Activated T-helper 1 cell treated with anti-CD3 and anti-CD28 coated beads, Interleukin-12 subunit alpha, Interleukin-12 subunit beta, Interleukin-2, Interleukin-4 antibody, amounts not matched to agents 30 ng/mL and 10 ng/mL and 1 ng/mL, durations not matched to agents 14 hours and 24 hours and 36 hours (primary cell): ENCODE data around the gene PRTFDC1. TPM values are rescaled to one million over a fixed set of nuclear protein-coding genes. Genes with fewer than 3 reads are reported as not detected.
"Not testable (repeated sequence)": the region's sequence is repeated elsewhere in the genome, so short reads cannot be mapped to it uniquely, and the experiment has no call there.

Source experiments
- DNase-seq: peaks from one replicate; pipeline ENCODE4 v3.0.0; 2021; ENCODE audit warnings: low spot score
- H3K27ac Mint-ChIP-seq: one replicate; pipeline ENCODE4 v1.8.0; 2021; ENCODE audit warnings: mild to moderate bottlenecking, mixed read lengths
- H3K27me3 Mint-ChIP-seq: one replicate; pipeline ENCODE4 v1.8.0; 2022; ENCODE audit warnings: mild to moderate bottlenecking, moderate library complexity, mixed read lengths; ENCODE audit not compliant: insufficient read depth
- H3K36me3 Mint-ChIP-seq: one replicate; pipeline ENCODE4 v1.8.0; 2021; ENCODE audit warnings: low read depth, mixed read lengths
- H3K4me1 Mint-ChIP-seq: one replicate; pipeline ENCODE4 v1.8.0; 2021; ENCODE audit warnings: low read depth, mixed read lengths
- H3K4me3 Mint-ChIP-seq: one replicate; pipeline ENCODE4 v1.8.0; 2021; ENCODE audit warnings: mild to moderate bottlenecking, moderate library complexity, mixed read lengths
- H3K9me3 Mint-ChIP-seq: one replicate; pipeline ENCODE4 v1.8.0; 2021; ENCODE audit warnings: mixed read lengths
- intact Hi-C: fragments of 100-400 bp; cut with micrococcal nuclease; formaldehyde crosslinking; loops from one replicate; pipeline ENCODE4 v1.15.1; 2024
- total RNA-seq: library from RNA; stranded (reverse); gene quantifications from 2 replicates; pipeline ENCODE4 v1.2.3, GENCODE V29; 2022

PRTFDC1 gene
- total RNA-seq, 1 donor from 2014 or later: 0.57 TPM

DNA sequence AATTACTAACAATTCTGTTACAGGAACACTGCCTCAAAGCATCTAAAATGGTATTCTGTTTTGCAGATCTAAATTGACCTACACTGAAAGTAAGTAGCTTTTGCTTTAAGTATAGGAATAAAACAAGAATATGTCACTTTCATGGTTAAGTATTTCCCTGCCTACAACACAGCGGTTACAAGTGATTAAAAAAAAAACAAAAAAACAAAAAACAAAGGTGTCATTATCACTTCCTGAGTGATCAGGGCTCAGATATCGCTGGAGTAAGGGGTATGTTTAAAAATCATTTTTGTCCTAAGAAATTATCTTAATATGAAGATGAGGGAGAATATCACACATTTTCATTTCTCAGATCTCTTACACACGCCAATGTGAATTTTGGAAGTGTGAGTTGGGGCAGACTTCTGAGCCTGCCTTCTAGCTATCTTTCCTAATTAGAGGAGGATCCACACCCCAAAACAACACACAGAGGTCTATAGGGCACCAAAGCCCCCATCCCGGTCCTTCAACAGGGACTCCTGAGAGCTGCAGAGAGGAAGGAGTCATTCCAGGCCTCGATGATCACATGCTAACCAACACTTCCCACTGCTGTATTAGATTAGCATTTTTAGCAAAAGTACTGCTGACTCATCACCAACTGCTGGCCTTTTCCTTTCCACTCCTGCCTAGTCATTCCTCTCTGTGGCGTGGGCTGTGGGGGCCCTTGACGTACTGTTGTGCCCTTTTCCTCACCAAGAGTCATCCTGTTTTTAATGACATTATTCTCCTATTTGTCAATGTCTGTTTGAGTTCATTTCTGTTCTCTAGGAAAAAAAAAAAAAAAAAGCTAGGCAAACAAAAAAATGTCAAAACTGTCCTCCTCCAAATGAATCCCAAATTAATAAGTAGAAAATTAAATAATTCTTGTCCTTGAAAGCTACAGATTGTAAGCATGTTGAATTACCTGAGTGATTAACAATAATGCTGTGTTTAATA, 31.2 kb downstream of the PRTFDC1 start:
- peak; percentile 33 for DNase-seq
- Mint-ChIP-seq H3K27ac (peak overlapping the region; percentile 92), H3K4me3 (peak overlapping the region; percentile 53), H3K4me1 (peaks cover 30% of the 10 kb centered on the region), H3K36me3 (no peaks in the 10 kb centered on the region), H3K9me3 (peaks cover 26% of the 10 kb centered on the region), H3K27me3 (no peaks in the 10 kb centered on the region)
- intact Hi-C loops: loop anchor here (1.0 to 5.0 kb wide), 11 partner anchors 20 to 454 kb away; partner anchors contain the start of genes ENKUR and THNSL1

DNA sequence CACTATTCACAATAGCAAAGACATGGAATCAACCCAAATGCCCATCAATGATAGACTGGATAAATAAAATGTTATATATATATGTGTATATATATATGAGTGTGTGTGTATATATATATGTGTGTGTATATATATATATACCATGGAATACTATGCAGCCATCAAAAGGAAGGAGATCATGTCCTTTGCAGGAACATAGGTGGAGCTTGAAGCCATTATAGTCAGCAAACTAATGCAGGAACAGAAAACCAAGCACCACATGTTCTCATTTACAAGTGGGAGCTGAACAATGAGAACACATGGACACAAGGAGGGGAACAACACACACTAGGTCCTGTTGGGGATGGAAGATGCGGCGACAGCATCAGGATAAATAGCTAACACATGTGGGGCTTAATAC, 32.2 kb downstream of the PRTFDC1 start:
- not testable (repeated sequence) for H3K4me3 Mint-ChIP-seq, H3K27me3 Mint-ChIP-seq, DNase-seq, H3K36me3 Mint-ChIP-seq
- peaks cover 30% of the 10 kb centered on the region for H3K4me1 Mint-ChIP-seq
- intact Hi-C loops: loop anchor here (1.0 to 5.0 kb wide), 5 partner anchors 27 to 453 kb away; no protein-coding TSS in a partner anchor
- H3K9me3 Mint-ChIP-seq: peaks cover 19% of the 10 kb centered on the region
- H3K27ac Mint-ChIP-seq: peak overlapping the region; percentile 41

DNA sequence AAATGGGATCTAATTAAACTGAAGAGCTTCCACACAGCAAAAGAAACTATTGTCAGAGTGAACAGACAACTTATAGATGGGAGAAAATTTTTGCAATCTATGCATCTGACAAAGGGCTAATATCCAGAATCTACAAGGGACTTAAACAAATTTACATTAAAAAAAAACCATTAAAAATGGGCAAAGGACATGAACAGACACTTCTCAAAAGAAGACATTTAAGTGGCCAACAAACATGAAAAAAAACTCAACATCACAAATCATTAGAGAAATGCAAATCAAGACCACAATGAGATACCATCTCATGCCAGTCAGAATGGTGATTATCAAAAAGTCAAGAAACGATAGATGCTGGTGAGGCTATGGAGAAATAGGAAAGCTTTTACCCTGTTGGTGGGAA, 32.8 kb downstream of the PRTFDC1 start:
- not testable (repeated sequence) for H3K27me3 Mint-ChIP-seq, H3K36me3 Mint-ChIP-seq, DNase-seq, H3K4me3 Mint-ChIP-seq
- Mint-ChIP-seq H3K9me3 (peaks cover 15% of the 10 kb centered on the region), H3K4me1 (peaks cover 30% of the 10 kb centered on the region), H3K27ac (peak overlapping the region; percentile 7)
- intact Hi-C loops: loop anchor here (1.0 to 5.0 kb wide), 5 partner anchors 27 to 452 kb away; no protein-coding TSS in a partner anchor

DNA sequence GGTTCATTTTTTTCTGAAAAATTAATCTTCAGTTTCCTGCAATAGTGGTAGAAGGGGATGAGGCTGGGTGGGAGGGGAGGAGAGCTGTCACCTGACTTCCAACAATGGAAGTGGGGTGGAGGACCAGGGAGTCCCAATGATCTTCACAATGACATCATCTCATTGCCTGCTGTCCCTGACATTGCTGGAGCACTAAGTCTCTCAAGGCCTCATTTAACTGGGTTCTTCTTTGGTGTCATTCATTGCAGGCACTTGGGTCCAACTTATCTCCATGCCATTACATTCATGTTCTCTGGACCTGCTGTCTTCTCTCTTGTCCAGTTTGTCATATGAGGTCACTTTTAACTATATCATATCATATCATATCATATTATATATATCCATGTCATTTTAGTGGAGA, 34.4 kb downstream of the PRTFDC1 start:
- H3K9me3 Mint-ChIP-seq: peaks cover 5% of the 10 kb centered on the region
- no peaks in the 10 kb centered on the region for H3K36me3 Mint-ChIP-seq
- no peak for DNase-seq
- peaks cover 21% of the 10 kb centered on the region for H3K4me1 Mint-ChIP-seq
- H3K27me3 Mint-ChIP-seq: no peaks in the 10 kb centered on the region
- no peak overlapping the region for H3K27ac Mint-ChIP-seq
- intact Hi-C loops: no loop called here
- H3K4me3 Mint-ChIP-seq: no peak overlapping the region

DNA sequence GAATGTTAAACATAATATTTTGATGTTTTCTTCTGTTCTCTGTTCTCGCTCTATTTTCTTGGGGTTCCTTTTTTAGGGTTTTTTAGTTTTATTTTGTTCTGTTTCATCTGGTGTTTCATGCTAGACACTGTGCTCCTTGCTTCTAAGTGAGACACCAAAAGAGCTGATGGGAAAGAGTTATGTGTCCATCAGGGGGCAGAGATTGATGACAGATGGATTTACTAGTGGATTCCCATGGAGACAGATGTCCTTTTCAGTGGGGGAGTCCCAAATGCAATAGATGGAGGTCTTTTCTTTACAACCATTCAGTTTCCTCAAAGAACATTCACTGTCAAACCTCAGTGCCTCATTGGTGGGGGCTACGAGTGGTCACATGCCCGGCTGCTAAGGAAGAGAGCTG, 34.9 kb downstream of the PRTFDC1 start:
- Mint-ChIP-seq H3K27me3 (no peaks in the 10 kb centered on the region), H3K4me1 (peaks cover 23% of the 10 kb centered on the region), H3K27ac (no peak overlapping the region), H3K36me3 (no peaks in the 10 kb centered on the region), H3K4me3 (no peak overlapping the region), H3K9me3 (peaks cover 5% of the 10 kb centered on the region)
- intact Hi-C loops: no loop called here
- no peak for DNase-seq

DNA sequence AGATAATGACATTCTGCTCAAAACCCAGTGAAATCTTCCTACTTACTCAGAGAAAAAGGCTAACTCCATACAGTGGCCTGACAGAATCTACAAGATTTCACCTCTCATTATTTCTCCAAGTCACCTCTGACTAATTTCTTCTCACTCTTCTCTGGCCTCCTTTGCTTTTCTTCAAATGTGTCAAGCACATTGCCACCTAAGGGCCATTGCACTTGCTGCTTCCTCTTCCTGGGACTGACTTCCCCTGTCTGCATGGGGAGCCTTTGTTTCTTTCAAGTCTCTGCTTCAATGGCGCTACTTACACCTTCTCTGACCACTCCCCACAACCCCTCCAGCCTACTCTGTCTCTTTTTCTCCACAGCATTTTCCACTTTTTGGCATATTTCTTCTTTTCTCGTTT, 36.0 kb downstream of the PRTFDC1 start:
- no peaks in the 10 kb centered on the region for H3K27me3 Mint-ChIP-seq
- DNase-seq: no peak
- H3K9me3 Mint-ChIP-seq: peaks cover 5% of the 10 kb centered on the region
- H3K36me3 Mint-ChIP-seq: no peaks in the 10 kb centered on the region
- no peak overlapping the region for H3K4me3 Mint-ChIP-seq
- intact Hi-C loops: no loop called here
- H3K4me1 Mint-ChIP-seq: peaks cover 17% of the 10 kb centered on the region
- H3K27ac Mint-ChIP-seq: no peak overlapping the region

DNA sequence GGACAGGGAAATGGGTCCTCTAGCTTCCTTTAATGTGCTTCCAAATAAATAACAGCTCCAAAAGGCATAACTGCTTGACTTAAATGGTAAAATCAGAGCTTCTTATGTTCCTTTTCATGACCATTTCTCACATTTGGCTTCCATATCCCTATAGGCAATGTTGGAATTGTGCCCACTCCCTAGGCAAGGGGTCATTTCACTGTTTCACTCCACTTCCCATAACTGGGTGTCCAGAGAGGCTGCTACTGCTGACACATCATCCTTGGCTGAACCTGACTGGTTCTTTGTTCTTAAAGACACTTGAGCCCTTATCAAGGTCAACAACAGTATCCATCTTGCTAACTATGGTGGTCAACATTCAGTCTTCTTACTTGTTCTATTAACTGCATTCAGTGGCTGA, 37.1 kb downstream of the PRTFDC1 start:
- no peak overlapping the region for H3K4me3 Mint-ChIP-seq
- DNase-seq: no peak
- H3K36me3 Mint-ChIP-seq: no peaks in the 10 kb centered on the region
- H3K27me3 Mint-ChIP-seq: no peaks in the 10 kb centered on the region
- peaks cover 10% of the 10 kb centered on the region for H3K4me1 Mint-ChIP-seq
- peaks cover 5% of the 10 kb centered on the region for H3K9me3 Mint-ChIP-seq
- intact Hi-C loops: no loop called here
- no peak overlapping the region for H3K27ac Mint-ChIP-seq

DNA sequence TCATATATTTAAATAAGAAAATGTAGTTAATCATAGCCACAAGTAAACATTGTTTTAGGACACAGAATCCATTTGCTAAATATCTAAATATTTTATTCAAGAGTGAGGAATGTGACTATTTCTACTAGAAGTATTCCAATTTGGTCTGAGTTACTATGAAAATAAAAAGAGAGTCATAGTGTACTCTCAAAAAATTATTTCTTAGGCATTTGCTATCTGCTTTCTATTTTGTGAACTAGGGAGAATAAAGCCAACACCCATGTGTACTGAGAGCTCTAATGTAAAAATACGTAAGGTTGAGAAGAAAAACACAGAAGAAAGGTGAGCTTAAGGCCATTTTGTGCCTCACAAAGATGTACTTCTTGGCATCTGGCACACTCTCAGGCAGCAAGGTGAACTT, 38.3 kb downstream of the PRTFDC1 start:
- intact Hi-C loops: no loop called here
- DNase-seq: no peak
- H3K27me3 Mint-ChIP-seq: no peaks in the 10 kb centered on the region
- peaks cover 10% of the 10 kb centered on the region for H3K4me1 Mint-ChIP-seq
- no peaks in the 10 kb centered on the region for H3K36me3 Mint-ChIP-seq
- H3K9me3 Mint-ChIP-seq: no peaks in the 10 kb centered on the region
- no peak overlapping the region for H3K4me3 Mint-ChIP-seq
- H3K27ac Mint-ChIP-seq: no peak overlapping the region

DNA sequence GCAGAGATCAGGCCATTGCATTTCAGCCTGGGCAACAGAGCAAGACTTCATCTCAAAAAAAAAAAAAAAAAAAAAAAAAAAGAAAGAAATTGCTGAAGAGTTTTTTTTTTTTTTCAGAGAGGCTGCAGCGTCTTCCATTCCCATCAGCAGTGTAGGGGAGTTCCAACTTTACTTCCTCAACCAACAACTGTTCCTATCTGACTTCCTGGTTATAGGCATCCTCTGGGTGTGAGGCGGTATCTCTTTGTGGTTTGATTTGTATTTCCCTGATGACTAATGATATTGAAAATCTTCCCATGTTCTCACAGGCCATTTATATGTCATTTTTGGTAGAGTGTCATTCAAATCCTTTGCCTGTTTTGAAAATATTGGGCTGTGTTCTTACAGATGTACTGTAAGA, 40.2 kb downstream of the PRTFDC1 start:
- Mint-ChIP-seq H3K4me3 (peak overlapping the region; percentile 10), H3K9me3 (no peaks in the 10 kb centered on the region), H3K36me3 (no peaks in the 10 kb centered on the region), H3K27ac (peak overlapping the region; percentile 3), H3K27me3 (no peaks in the 10 kb centered on the region), H3K4me1 (peaks cover 10% of the 10 kb centered on the region)
- DNase-seq: no peak
- intact Hi-C loops: no loop called here

DNA sequence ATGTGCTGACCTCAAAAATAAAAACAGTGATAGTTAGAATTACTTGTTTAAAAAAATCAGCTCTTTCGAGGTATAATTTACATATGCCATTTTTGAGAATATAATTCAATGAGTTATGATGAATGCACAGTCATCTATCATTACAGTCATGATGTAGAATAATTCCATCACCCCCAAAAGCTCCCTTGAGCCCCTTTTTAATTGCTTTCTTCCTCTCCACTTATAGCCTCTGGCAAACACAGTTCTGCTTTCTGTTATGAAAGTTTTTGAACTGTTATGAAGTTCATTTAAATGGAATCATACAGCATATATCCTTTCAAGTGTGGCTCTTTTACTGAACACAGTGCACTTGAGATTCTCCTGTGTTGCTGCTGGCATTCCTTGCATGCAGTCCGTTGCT, 41.4 kb downstream of the PRTFDC1 start:
- no peak for DNase-seq
- Mint-ChIP-seq H3K36me3 (no peaks in the 10 kb centered on the region), H3K27ac (no peak overlapping the region), H3K4me1 (peaks cover 10% of the 10 kb centered on the region), H3K9me3 (no peaks in the 10 kb centered on the region), H3K4me3 (no peak overlapping the region), H3K27me3 (no peaks in the 10 kb centered on the region)
- intact Hi-C loops: no loop called here

DNA sequence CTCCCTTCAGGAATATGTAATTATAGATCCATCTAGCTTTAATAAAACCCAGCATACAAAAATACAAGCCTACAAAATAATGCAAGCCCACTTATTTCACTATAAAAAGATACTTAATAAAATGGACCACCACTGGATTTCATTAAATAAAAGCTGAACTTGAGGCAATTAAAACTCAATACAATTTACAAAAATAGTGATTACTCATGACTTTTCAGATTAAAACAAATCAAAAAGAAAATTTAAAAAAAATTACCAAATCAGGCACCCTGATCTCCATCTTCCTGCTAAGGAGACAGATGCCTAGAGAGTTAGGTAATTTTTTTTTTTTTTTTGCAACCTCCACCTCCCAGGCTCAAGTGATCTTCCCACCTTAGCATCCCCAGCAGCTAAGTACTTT, 41.8 kb downstream of the PRTFDC1 start:
- no peak for DNase-seq
- Mint-ChIP-seq H3K27me3 (no peaks in the 10 kb centered on the region), H3K36me3 (no peaks in the 10 kb centered on the region), H3K4me3 (no peak overlapping the region), H3K9me3 (no peaks in the 10 kb centered on the region), H3K4me1 (peaks cover 10% of the 10 kb centered on the region), H3K27ac (no peak overlapping the region)
- intact Hi-C loops: no loop called here

DNA sequence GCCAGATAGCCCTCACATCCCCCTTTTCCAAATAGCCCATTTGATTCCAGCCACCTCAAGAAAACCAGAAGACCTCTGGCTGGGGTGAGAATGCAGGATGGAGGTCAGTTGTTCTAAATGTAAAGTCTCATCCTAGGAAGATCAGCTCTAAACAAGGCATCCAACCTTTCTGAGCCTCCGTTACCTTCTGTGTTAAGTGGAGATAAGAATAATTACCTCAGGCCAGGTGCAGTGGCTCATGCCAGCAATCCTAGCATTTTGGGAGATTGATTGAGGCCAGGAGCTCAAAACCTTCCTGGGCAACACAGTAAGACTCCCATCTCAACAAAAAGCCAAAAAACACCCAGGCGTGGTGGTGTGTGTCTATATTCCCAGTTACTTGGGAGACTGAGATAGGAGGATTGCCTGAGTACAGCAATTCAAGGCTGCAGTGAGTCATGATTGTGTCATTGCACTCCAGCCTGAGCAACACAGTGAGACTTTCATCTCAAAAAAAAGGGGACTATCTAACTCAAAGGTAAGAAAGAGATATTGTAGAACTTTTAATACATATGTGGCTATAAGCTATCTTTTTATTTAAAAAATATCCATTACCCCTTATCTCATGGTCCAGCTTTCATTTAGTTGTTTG, 43.5 kb downstream of the PRTFDC1 start:
- Mint-ChIP-seq H3K36me3 (no peaks in the 10 kb centered on the region), H3K9me3 (no peaks in the 10 kb centered on the region), H3K27ac (no peak overlapping the region), H3K4me3 (no peak overlapping the region), H3K4me1 (peaks cover 10% of the 10 kb centered on the region), H3K27me3 (no peaks in the 10 kb centered on the region)
- intact Hi-C loops: no loop called here
- DNase-seq: no peak

DNA sequence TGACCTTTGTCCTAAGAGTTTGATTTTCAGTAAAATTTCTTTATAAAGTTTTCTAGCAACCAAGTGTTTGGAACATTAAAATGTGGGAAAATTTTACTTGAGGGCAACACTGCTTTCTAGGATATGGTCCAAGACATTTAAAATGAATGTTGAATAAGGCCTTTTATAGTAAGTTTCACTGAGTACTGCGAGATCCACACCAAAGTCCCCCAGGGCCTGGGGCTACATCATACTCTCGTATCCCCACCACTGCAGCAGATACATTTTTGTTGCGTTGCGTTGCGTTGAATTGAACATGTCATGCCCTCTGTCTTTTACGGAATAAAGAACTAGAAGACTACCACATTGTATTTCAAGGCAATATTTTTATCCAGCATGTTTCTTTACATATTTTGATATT, 44.5 kb downstream of the PRTFDC1 start:
- no peak overlapping the region for H3K27ac Mint-ChIP-seq
- intact Hi-C loops: no loop called here
- DNase-seq: no peak
- H3K9me3 Mint-ChIP-seq: no peaks in the 10 kb centered on the region
- peaks cover 10% of the 10 kb centered on the region for H3K4me1 Mint-ChIP-seq
- no peaks in the 10 kb centered on the region for H3K27me3 Mint-ChIP-seq
- H3K36me3 Mint-ChIP-seq: no peaks in the 10 kb centered on the region
- no peak overlapping the region for H3K4me3 Mint-ChIP-seq
